ENCODE results near the gene FAAP100.

FAAP100 gene

GRCh38 chr17:81541123-81541522 lies 11.0 kb downstream of the FAAP100 start:
- TF ChIP-seq GATA3 (IDR thresholded peaks at IDR 0.05; ENCODE audit: low read depth, low read length), result no peak
- no peak for TF ChIP-seq GATA2 (IDR thresholded peaks at IDR 0.05; ENCODE audit: low read depth, low read length)

- TF ChIP-seq GATA2 (IDR thresholded peaks at IDR 0.05; ENCODE audit: low read depth, low read length) (no peak), GATA3 (IDR thresholded peaks at IDR 0.05; ENCODE audit: low read depth, low read length) (no peak)
Measured at GRCh38 chr17:81540676-81541027, 11.5 kb downstream of the FAAP100 start.

- TF ChIP-seq GATA3 (IDR thresholded peaks at IDR 0.05; ENCODE audit: low read depth, low read length) (no peak), GATA2 (IDR thresholded peaks at IDR 0.05; ENCODE audit: low read depth, low read length) (no peak)
Measured at GRCh38 chr17:81539961-81540675, 12.0 kb downstream of the FAAP100 start.

GRCh38 chr17:81539571-81539900 lies 12.6 kb downstream of the FAAP100 start:
- no peak for TF ChIP-seq GATA2 (IDR thresholded peaks at IDR 0.05; ENCODE audit: low read depth, low read length)
- TF ChIP-seq GATA3 (IDR thresholded peaks at IDR 0.05; ENCODE audit: low read depth, low read length), result no peak

GRCh38 chr17:81538651-81539570 lies 13.2 kb downstream of the FAAP100 start:
- no peak for TF ChIP-seq GATA2 (IDR thresholded peaks at IDR 0.05; ENCODE audit: low read depth, low read length)

GRCh38 chr17:81537856-81538555 lies 14.1 kb downstream of the FAAP100 start:
- TF ChIP-seq GATA2 (IDR thresholded peaks at IDR 0.05; ENCODE audit: low read depth, low read length) (no peak), GATA3 (IDR thresholded peaks at IDR 0.05; ENCODE audit: low read depth, low read length) (no peak)

- TF ChIP-seq GATA3 (IDR thresholded peaks at IDR 0.05; ENCODE audit: low read depth, low read length) (no peak), GATA2 (IDR thresholded peaks at IDR 0.05; ENCODE audit: low read depth, low read length) (no peak)
Measured at GRCh38 chr17:81537343-81537855, 14.8 kb downstream of the FAAP100 start.

- TF ChIP-seq GATA3 (IDR thresholded peaks at IDR 0.05; ENCODE audit: low read depth, low read length) (no peak), GATA2 (IDR thresholded peaks at IDR 0.05; ENCODE audit: low read depth, low read length) (0 out of 2 replicates have a peak, but pooled peaks have one; percentile 55)
Measured at GRCh38 chr17:81536299-81537290, 15.6 kb downstream of the FAAP100 start.

- TF ChIP-seq GATA3 (IDR thresholded peaks at IDR 0.05; ENCODE audit: low read depth, low read length), result no peak
- TF ChIP-seq GATA2 (IDR thresholded peaks at IDR 0.05; ENCODE audit: low read depth, low read length), result no peak
Measured at GRCh38 chr17:81535480-81536298, 16.5 kb downstream of the FAAP100 start.

GRCh38 chr17:81535007-81535328 lies 17.2 kb downstream of the FAAP100 start:
- TF ChIP-seq GATA2 (IDR thresholded peaks at IDR 0.05; ENCODE audit: low read depth, low read length) (no peak), GATA3 (IDR thresholded peaks at IDR 0.05; ENCODE audit: low read depth, low read length) (no peak)

- TF ChIP-seq GATA2 (IDR thresholded peaks at IDR 0.05; ENCODE audit: low read depth, low read length) (no peak), GATA3 (IDR thresholded peaks at IDR 0.05; ENCODE audit: low read depth, low read length) (no peak)
Measured at GRCh38 chr17:81534157-81535006, 17.8 kb downstream of the FAAP100 start.
